ENCODE results near the gene PTGER1. TPM values are rescaled to one million over a fixed set of nuclear protein-coding genes. Genes with fewer than 3 reads are reported as not detected.

PTGER1 gene
- total and polyA plus RNA-seq, 2 of the 8 experiments (the other 6 are each of a cell fraction or from before 2014, with no cell fraction given), result 0.20 to 0.41 TPM

DNA sequence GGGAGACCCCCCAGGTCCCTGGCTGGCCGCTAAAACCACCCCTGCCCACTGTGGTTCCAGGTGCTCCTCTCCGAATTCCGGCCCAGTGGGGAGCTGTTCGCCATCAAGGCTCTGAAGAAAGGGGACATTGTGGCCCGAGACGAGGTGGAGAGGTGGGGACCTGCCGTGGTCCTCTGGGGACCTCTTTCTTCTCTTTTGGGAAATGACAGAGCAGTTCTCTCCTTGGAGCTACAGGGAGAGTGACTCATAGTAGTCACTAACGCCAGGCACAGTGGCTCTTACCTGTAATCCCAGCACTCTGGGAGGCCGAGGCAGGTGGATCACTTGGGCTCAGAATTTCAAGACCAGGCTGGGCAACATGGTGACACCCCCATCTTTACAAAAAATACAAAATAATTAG is 7.3 kb downstream of the PTGER1 start (continued):
- TF ChIP-seq, protein P1, sequence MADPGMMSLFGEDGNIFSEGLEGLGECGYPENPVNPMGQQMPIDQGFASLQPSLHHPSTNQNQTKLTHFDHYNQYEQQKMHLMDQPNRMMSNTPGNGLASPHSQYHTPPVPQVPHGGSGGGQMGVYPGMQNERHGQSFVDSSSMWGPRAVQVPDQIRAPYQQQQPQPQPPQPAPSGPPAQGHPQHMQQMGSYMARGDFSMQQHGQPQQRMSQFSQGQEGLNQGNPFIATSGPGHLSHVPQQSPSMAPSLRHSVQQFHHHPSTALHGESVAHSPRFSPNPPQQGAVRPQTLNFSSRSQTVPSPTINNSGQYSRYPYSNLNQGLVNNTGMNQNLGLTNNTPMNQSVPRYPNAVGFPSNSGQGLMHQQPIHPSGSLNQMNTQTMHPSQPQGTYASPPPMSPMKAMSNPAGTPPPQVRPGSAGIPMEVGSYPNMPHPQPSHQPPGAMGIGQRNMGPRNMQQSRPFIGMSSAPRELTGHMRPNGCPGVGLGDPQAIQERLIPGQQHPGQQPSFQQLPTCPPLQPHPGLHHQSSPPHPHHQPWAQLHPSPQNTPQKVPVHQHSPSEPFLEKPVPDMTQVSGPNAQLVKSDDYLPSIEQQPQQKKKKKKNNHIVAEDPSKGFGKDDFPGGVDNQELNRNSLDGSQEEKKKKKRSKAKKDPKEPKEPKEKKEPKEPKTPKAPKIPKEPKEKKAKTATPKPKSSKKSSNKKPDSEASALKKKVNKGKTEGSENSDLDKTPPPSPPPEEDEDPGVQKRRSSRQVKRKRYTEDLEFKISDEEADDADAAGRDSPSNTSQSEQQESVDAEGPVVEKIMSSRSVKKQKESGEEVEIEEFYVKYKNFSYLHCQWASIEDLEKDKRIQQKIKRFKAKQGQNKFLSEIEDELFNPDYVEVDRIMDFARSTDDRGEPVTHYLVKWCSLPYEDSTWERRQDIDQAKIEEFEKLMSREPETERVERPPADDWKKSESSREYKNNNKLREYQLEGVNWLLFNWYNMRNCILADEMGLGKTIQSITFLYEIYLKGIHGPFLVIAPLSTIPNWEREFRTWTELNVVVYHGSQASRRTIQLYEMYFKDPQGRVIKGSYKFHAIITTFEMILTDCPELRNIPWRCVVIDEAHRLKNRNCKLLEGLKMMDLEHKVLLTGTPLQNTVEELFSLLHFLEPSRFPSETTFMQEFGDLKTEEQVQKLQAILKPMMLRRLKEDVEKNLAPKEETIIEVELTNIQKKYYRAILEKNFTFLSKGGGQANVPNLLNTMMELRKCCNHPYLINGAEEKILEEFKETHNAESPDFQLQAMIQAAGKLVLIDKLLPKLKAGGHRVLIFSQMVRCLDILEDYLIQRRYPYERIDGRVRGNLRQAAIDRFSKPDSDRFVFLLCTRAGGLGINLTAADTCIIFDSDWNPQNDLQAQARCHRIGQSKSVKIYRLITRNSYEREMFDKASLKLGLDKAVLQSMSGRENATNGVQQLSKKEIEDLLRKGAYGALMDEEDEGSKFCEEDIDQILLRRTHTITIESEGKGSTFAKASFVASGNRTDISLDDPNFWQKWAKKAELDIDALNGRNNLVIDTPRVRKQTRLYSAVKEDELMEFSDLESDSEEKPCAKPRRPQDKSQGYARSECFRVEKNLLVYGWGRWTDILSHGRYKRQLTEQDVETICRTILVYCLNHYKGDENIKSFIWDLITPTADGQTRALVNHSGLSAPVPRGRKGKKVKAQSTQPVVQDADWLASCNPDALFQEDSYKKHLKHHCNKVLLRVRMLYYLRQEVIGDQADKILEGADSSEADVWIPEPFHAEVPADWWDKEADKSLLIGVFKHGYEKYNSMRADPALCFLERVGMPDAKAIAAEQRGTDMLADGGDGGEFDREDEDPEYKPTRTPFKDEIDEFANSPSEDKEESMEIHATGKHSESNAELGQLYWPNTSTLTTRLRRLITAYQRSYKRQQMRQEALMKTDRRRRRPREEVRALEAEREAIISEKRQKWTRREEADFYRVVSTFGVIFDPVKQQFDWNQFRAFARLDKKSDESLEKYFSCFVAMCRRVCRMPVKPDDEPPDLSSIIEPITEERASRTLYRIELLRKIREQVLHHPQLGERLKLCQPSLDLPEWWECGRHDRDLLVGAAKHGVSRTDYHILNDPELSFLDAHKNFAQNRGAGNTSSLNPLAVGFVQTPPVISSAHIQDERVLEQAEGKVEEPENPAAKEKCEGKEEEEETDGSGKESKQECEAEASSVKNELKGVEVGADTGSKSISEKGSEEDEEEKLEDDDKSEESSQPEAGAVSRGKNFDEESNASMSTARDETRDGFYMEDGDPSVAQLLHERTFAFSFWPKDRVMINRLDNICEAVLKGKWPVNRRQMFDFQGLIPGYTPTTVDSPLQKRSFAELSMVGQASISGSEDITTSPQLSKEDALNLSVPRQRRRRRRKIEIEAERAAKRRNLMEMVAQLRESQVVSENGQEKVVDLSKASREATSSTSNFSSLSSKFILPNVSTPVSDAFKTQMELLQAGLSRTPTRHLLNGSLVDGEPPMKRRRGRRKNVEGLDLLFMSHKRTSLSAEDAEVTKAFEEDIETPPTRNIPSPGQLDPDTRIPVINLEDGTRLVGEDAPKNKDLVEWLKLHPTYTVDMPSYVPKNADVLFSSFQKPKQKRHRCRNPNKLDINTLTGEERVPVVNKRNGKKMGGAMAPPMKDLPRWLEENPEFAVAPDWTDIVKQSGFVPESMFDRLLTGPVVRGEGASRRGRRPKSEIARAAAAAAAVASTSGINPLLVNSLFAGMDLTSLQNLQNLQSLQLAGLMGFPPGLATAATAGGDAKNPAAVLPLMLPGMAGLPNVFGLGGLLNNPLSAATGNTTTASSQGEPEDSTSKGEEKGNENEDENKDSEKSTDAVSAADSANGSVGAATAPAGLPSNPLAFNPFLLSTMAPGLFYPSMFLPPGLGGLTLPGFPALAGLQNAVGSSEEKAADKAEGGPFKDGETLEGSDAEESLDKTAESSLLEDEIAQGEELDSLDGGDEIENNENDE (IDR thresholded peaks at IDR 0.05; ENCODE audit: insufficient replicate concordance, low read length), result no peak
- TF ChIP-seq YY1 (IDR thresholded peaks at IDR 0.05; ENCODE audit: low read depth, low read length), result no peak
